NB4 (cell line): ENCODE data around the gene STK38.

Experiments used
- DNase-seq: peaks from one replicate; pipeline ENCODE4 v3.0.0; 2010; ENCODE audit warnings: low read depth
- H3K4me3 ChIP-seq: one replicate; pipeline ENCODE4 v1.5.1; 2011; ENCODE audit warnings: mild to moderate bottlenecking, low read depth, low read length, moderate library complexity
- MYC ChIP-seq: IDR thresholded peaks from 2 replicates; pipeline ENCODE4 v1.6.1; 2011; ENCODE audit warnings: low read depth, low read length
- POLR2A ChIP-seq: IDR thresholded peaks from 2 replicates; pipeline ENCODE4 v1.6.1; 2011; ENCODE audit warnings: mild to moderate bottlenecking; ENCODE audit not compliant: insufficient read length; ENCODE audit errors: extremely low read depth
- TF ChIP-seq, protein P1 (sequence below): IDR thresholded peaks from 2 replicates; pipeline ENCODE4 v1.6.1; 2011; ENCODE audit warnings: low read depth, low read length
- TF ChIP-seq, protein P2 (sequence below): IDR thresholded peaks from one replicate; pipeline ENCODE4 v1.5.1; 2012; ENCODE audit warnings: low read depth, low read length

Gene STK38

DNA sequence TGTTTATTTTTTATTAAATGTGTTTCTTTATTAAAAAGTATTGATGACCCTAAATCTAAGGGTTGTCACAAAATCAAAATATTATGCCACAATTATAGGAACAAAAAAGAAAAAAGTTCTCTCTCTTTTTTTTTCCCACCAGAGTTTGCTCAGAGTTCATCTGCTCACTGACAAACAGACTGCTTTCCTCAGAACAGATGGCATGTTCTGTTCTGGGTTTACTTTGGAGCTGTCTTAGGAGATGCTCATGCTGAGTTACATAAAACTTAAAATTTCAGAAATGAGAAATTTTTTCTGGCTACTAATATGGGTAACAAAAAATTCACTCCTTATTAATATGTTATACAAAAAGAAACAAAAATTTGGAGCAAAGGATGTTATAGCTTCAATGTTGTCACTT lies 30.3 kb downstream of the STK38 start:
- H3K4me3 ChIP-seq: no peak overlapping the region
- no peak for DNase-seq
- TF ChIP-seq, protein P1, sequence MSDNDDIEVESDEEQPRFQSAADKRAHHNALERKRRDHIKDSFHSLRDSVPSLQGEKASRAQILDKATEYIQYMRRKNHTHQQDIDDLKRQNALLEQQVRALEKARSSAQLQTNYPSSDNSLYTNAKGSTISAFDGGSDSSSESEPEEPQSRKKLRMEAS: no peak
- no peak for TF ChIP-seq POLR2A
- TF ChIP-seq, protein P2, sequence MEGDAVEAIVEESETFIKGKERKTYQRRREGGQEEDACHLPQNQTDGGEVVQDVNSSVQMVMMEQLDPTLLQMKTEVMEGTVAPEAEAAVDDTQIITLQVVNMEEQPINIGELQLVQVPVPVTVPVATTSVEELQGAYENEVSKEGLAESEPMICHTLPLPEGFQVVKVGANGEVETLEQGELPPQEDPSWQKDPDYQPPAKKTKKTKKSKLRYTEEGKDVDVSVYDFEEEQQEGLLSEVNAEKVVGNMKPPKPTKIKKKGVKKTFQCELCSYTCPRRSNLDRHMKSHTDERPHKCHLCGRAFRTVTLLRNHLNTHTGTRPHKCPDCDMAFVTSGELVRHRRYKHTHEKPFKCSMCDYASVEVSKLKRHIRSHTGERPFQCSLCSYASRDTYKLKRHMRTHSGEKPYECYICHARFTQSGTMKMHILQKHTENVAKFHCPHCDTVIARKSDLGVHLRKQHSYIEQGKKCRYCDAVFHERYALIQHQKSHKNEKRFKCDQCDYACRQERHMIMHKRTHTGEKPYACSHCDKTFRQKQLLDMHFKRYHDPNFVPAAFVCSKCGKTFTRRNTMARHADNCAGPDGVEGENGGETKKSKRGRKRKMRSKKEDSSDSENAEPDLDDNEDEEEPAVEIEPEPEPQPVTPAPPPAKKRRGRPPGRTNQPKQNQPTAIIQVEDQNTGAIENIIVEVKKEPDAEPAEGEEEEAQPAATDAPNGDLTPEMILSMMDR: no peak
- no peak for TF ChIP-seq MYC

DNA sequence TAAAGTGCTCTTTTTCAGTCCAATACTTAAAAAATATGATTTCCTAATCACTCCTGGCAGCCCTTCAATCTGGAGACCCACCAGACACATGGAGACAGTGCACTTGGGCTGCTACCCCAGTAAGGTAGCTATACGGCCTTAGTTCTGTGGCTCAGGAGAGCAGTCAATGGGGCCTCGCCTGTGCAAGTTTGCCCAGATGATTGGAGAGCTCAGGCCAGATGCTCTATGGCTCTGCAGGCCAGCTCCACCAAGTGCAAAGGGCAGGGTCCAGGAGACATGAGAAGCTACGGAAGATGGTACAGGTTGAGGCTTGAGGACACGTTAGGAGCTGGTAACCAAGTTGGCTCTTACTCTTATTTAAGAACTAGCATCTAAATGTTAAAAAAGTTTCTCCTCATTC lies 30.7 kb downstream of the STK38 start:
- no peak overlapping the region for H3K4me3 ChIP-seq
- TF ChIP-seq MYC (no peak), POLR2A (no peak)
- TF ChIP-seq, protein P1: no peak
- TF ChIP-seq, protein P2: no peak
- DNase-seq: no peak

DNA sequence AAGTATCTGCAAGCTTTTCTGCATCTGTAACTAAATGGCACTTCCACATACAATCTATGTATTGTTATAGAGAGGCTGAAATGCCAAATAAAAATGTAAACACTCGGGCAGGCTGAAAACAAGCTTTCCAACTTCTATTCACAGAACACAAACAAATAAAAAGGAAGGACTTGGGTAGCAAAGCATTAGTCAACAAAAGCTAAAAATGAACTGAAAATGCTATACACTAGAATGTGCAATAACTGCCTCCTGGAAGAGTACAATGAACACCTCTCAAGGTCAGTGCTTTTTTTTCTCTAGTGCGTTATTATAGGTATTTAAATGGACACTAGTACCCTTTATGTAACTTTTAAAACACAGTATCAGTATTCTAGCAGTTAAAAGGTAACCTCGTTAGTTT lies 31.4 kb downstream of the STK38 start:
- TF ChIP-seq POLR2A: no peak
- TF ChIP-seq, protein P2: no peak
- no peak for TF ChIP-seq MYC
- TF ChIP-seq, protein P1: no peak
- DNase-seq: no peak
- no peak overlapping the region for H3K4me3 ChIP-seq

DNA sequence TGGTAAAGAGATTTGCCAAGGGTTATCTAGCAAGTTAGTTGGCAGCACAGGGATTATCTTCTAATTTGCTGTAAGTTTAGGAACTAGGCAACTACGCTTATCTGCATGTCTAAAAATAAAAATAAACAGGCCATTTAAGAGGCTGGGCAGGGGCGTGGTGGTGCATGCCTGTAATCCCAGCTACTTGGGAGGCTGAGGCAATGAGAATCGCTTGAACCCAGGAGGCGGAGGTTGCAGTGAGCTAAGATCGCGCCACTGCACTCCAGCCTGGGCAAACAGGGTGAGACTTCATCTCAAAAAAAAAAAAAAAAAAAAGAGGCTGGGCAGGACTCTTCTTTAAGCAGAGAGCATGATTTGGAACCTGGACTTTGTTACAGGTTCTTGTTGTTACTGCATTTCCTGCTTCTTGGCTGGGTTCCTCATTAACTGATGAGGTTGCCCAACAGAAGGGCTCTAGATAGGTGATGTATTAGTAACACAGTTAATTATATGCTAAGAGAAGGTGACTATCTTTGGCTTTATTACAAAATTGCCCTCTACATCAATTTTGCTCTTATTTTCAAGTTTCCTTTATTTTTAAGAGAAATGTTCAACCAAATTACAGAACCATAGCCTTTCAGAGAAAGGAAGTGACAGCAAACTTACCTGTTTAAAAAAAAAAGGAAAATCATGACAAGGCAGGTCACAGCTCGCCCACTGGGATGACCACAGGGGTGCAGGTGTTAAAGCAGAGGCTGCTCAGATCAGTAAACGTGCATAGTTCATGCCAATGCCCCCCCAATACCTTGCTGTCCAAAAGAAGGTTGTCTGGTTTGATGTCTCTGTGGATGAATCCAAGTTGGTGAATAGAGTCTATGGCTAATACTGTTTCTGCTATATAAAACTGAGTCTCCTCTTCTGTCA lies 32.5 kb downstream of the STK38 start:
- H3K4me3 ChIP-seq: no peak overlapping the region
- DNase-seq: no peak
- TF ChIP-seq, protein P1: no peak
- TF ChIP-seq MYC: no peak
- no peak for TF ChIP-seq POLR2A
- TF ChIP-seq, protein P2: no peak

DNA sequence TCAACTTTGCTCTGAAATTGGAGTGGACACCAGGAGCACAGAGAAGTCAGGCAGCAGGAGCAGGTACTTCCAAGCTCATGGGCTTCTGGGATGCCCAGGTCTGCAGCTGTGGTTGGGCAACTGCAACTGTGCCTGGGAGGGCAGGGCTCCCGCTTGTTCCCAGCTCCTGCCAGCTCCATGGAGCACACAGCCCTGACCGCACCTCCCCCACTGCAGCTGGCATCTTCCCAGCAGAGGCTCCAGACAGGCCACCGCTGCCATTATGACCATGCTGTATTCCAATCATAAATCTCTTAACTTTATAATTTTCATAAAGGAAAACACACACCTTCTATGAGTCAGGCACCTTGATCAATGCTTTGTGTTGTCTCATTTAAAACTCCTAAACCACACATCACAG lies 36.9 kb downstream of the STK38 start:
- no peak overlapping the region for H3K4me3 ChIP-seq
- TF ChIP-seq MYC: no peak
- no peak for TF ChIP-seq POLR2A
- TF ChIP-seq, protein P2: no peak
- TF ChIP-seq, protein P1: no peak
- DNase-seq: no peak
